Breast epithelium (tissue), 3 donors: Measurements from ENCODE around the gene MINPP1.

Experiments
- CTCF ChIP-seq, 3 donors: fragments of 450-650 bp; IDR thresholded peaks; one replicate each; pipeline ENCODE4 v1.5.1; 2016 to 2017; ENCODE audit warnings: antibody characterized with exemption in 3 of 3, mild to moderate bottlenecking in 3 of 3, moderate library complexity in 3 of 3
- POLR2A ChIP-seq: fragments of 450-650 bp; IDR thresholded peaks from one replicate; pipeline ENCODE4 v1.6.1; 2016; ENCODE audit warnings: antibody characterized with exemption, mild to moderate bottlenecking, moderate library complexity
- POLR2AphosphoS5 ChIP-seq, 3 donors: sonication (generic); formaldehyde crosslinking; IDR thresholded peaks; one replicate each; pipeline ENCODE4 v1.6.1; 2017; ENCODE audit warnings: antibody characterized with exemption in 3 of 3

DNA sequence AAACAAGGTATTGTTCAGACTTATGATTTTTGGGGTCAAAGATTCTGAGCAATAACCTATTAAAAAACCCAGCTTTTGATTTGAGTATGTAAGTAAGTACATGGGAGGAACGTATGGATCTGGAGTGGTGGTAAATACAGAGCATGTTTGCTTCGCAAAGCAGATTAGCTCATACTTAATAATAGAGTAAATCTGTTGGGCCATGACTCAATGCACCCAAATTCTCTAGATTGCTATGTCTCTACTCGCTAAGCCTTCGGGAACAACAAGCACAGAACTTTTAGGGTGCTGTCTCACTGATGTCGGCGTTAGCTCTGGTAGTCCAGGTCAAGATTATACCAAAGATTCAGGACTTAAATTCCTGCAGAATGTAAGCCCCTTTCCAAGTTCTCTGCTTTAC, 807 bp upstream of the MINPP1 start:
- no peak for TF ChIP-seq CTCF (IDR thresholded peaks at IDR 0.05)
- TF ChIP-seq POLR2AphosphoS5 (IDR thresholded peaks at IDR 0.05), result no peak
- no peak for TF ChIP-seq POLR2A
